Mesothelial cell of epicardium (in vitro differentiated cells): ENCODE data around the gene NR3C2. TPM values are rescaled to one million over a fixed set of nuclear protein-coding genes. Genes with fewer than 3 reads are reported as not detected.

Experiments used
- DNase-seq, 2 experiments: peaks; one replicate each; pipeline ENCODE4 v3.0.0; 2021; ENCODE audit warnings: low spot score in 2 of 2; ENCODE audit not compliant: unreplicated experiment in 2 of 2
- H3K27ac Mint-ChIP-seq: 2 replicates; pipeline ENCODE4 v1.8.0; 2021; ENCODE audit warnings: mixed read lengths
- H3K27me3 Mint-ChIP-seq: 2 replicates; pipeline ENCODE4 v1.8.0; 2021; ENCODE audit warnings: low read depth, mixed read lengths
- H3K36me3 Mint-ChIP-seq: 2 replicates; pipeline ENCODE4 v1.8.0; 2021; ENCODE audit warnings: mixed read lengths
- H3K4me1 Mint-ChIP-seq: 2 replicates; pipeline ENCODE4 v1.8.0; 2021; ENCODE audit warnings: mixed read lengths
- H3K4me3 Mint-ChIP-seq: 2 replicates; pipeline ENCODE4 v1.8.0; 2021; ENCODE audit warnings: mild to moderate bottlenecking, moderate library complexity, mixed read lengths
- H3K9me3 Mint-ChIP-seq: 2 replicates; pipeline ENCODE4 v1.8.0; 2021; ENCODE audit warnings: mixed read lengths
- CTCF ChIP-seq: fragments of 200-600 bp; sonication (generic); IDR thresholded peaks from one replicate; pipeline ENCODE4 v1.5.0; 2021; ENCODE audit warnings: antibody characterized with exemption; ENCODE audit not compliant: unreplicated experiment
- total RNA-seq: library from RNA; stranded (reverse); gene quantifications from 3 replicates; pipeline ENCODE4 v1.2.1, GENCODE V29; 2021

NR3C2 gene
- total RNA-seq, 1 donor from 2014 or later: 5.2 TPM

- H3K27ac Mint-ChIP-seq: no peak overlapping the region
- H3K9me3 Mint-ChIP-seq: peaks cover 35% of the 10 kb centered on the region
- TF ChIP-seq CTCF: no peak
- peaks cover 12% of the 10 kb centered on the region for H3K36me3 Mint-ChIP-seq
- no peaks in the 10 kb centered on the region for H3K4me1 Mint-ChIP-seq
- no peak overlapping the region for H3K4me3 Mint-ChIP-seq
- no peaks in the 10 kb centered on the region for H3K27me3 Mint-ChIP-seq
- no peak for DNase-seq
Observed at GRCh38 chr4:148299337-148299736, 142.9 kb downstream of the NR3C2 start.

GRCh38 chr4:148296498-148296897 is 145.7 kb downstream of the NR3C2 start:
- H3K27ac Mint-ChIP-seq: no peak overlapping the region
- H3K4me3 Mint-ChIP-seq: no peak overlapping the region
- no peaks in the 10 kb centered on the region for H3K27me3 Mint-ChIP-seq
- no peaks in the 10 kb centered on the region for H3K4me1 Mint-ChIP-seq
- H3K9me3 Mint-ChIP-seq: peaks cover 23% of the 10 kb centered on the region
- DNase-seq: no peak
- TF ChIP-seq CTCF: no peak
- H3K36me3 Mint-ChIP-seq: peaks cover 10% of the 10 kb centered on the region

- H3K4me1 Mint-ChIP-seq: no peaks in the 10 kb centered on the region
- H3K36me3 Mint-ChIP-seq: peaks cover 8% of the 10 kb centered on the region
- H3K9me3 Mint-ChIP-seq: peaks cover 19% of the 10 kb centered on the region
- H3K27me3 Mint-ChIP-seq: no peaks in the 10 kb centered on the region
- H3K27ac Mint-ChIP-seq: no peak overlapping the region
- no peak for TF ChIP-seq CTCF
- H3K4me3 Mint-ChIP-seq: no peak overlapping the region
- no peak for DNase-seq
Observed at GRCh38 chr4:148295642-148296041, 146.6 kb downstream of the NR3C2 start.

GRCh38 chr4:148293571-148293970 is 148.6 kb downstream of the NR3C2 start:
- TF ChIP-seq CTCF: no peak
- no peaks in the 10 kb centered on the region for H3K27me3 Mint-ChIP-seq
- H3K27ac Mint-ChIP-seq: no peak overlapping the region
- H3K9me3 Mint-ChIP-seq: peaks cover 8% of the 10 kb centered on the region
- H3K4me3 Mint-ChIP-seq: no peak overlapping the region
- H3K36me3 Mint-ChIP-seq: peaks cover 4% of the 10 kb centered on the region
- no peak for DNase-seq
- no peaks in the 10 kb centered on the region for H3K4me1 Mint-ChIP-seq

GRCh38 chr4:148292686-148293085 is 149.5 kb downstream of the NR3C2 start:
- DNase-seq: no peak
- no peaks in the 10 kb centered on the region for H3K27me3 Mint-ChIP-seq
- no peak overlapping the region for H3K4me3 Mint-ChIP-seq
- no peak for TF ChIP-seq CTCF
- H3K9me3 Mint-ChIP-seq: no peaks in the 10 kb centered on the region
- no peak overlapping the region for H3K27ac Mint-ChIP-seq
- H3K36me3 Mint-ChIP-seq: no peaks in the 10 kb centered on the region
- H3K4me1 Mint-ChIP-seq: no peaks in the 10 kb centered on the region

GRCh38 chr4:148289740-148290139 is 152.5 kb downstream of the NR3C2 start:
- peaks cover 7% of the 10 kb centered on the region for H3K4me1 Mint-ChIP-seq

More at GRCh38 chr4:148289740-148290139, 152.5 kb downstream of the NR3C2 start:
- H3K36me3 Mint-ChIP-seq: no peaks in the 10 kb centered on the region
- H3K9me3 Mint-ChIP-seq: no peaks in the 10 kb centered on the region
- no peak for DNase-seq
- no peaks in the 10 kb centered on the region for H3K27me3 Mint-ChIP-seq
- no peak overlapping the region for H3K27ac Mint-ChIP-seq
- no peak overlapping the region for H3K4me3 Mint-ChIP-seq
- TF ChIP-seq CTCF: no peak
